Colonic mucosa (tissue), 4 donors: ENCODE results near the gene PUS10. TPM values are rescaled to one million over a fixed set of nuclear protein-coding genes. Genes with fewer than 3 reads are reported as not detected.
"Not testable (repeated sequence)": the region's sequence is repeated elsewhere in the genome, so short reads cannot be mapped to it uniquely, and the experiment has no call there.

Experiments used
- DNase-seq: peaks from one replicate; pipeline ENCODE4 v3.0.0-alpha.2; 2020
- H3K27ac ChIP-seq: fragments of 200-600 bp; one replicate; pipeline ENCODE4 v1.8.0; 2021
- H3K27me3 ChIP-seq: fragments of 200-600 bp; one replicate; pipeline ENCODE4 v1.8.0; 2021
- H3K36me3 ChIP-seq: fragments of 200-600 bp; one replicate; pipeline ENCODE4 v1.8.0; 2021
- H3K4me1 ChIP-seq: fragments of 200-600 bp; one replicate; pipeline ENCODE4 v1.8.0; 2021; ENCODE audit warnings: mild to moderate bottlenecking
- H3K4me3 ChIP-seq: fragments of 200-600 bp; one replicate; pipeline ENCODE4 v1.8.0; 2021
- H3K9ac ChIP-seq, 2 donors: one replicate each; pipeline ENCODE4 v1.7.0; 2013; ENCODE audit warnings: control low read depth in 2 of 2, low read depth in 2 of 2, low read length in 2 of 2
- H3K9me3 ChIP-seq: fragments of 200-600 bp; one replicate; pipeline ENCODE4 v1.8.0; 2021
- CTCF ChIP-seq: fragments of 200-600 bp; IDR thresholded peaks from one replicate; pipeline ENCODE4 v1.8.0; 2022; ENCODE audit warnings: antibody characterized with exemption, mild to moderate bottlenecking
- intact Hi-C: fragments of 100-400 bp; cut with DNase I; formaldehyde crosslinking; loops from one replicate; pipeline ENCODE4 v1.14.1; 2022
- total RNA-seq, 2 donors: library from RNA; stranded (reverse); fragmentation: NEBNext Ultra II Directional in 1 of 2; extraction: Animal tissue kit (Norgen Biotek cat#: 25700) in 1 of 2; gene quantifications; one replicate each; pipeline ENCODE4 v1.2.1, GENCODE V29; 2021
- donor health status: healthy.
- donor health status: DM: no; HTN: no; CAD: no.
- donor health status: DM: no; HTN: no; CAD: no.

PUS10 gene
- total RNA-seq, 2 donors from 2014 or later, result 6.7 to 6.9 TPM

DNA sequence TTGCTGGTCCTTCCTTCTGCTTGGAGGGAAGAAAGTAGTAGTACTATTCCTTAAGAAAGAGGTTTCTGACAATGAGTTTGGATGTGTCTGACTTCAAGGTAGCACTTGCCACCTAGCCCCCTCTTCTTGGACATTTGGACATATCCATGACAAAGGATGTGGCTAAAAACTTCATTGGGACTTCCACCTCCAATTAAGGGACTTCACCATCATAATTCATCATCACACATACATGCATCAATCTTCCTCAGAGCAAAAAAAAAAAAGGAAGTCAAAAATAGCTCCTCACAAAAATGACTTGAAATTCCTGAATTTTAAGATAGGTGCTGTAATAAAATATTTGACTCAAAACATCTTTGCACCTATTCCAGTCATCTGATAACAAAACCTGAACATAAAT lies 23.9 kb downstream of the PUS10 start:
- Histone ChIP-seq H3K27ac (no peak overlapping the region), H3K9me3 (no peaks in the 10 kb centered on the region), H3K36me3 (no peaks in the 10 kb centered on the region), H3K4me3 (no peak overlapping the region), H3K4me1 (no peaks in the 10 kb centered on the region), H3K9ac (no peak overlapping the region), H3K27me3 (no peaks in the 10 kb centered on the region)
- intact Hi-C loops, result no loop called here
- no peak for TF ChIP-seq CTCF
- DNase-seq, result no peak

GRCh38 chr2:60992985-60993392 lies 25.1 kb downstream of the PUS10 start:
- H3K27ac ChIP-seq, result peak overlapping the region; percentile 19
- H3K36me3 ChIP-seq, result no peaks in the 10 kb centered on the region
- H3K27me3 ChIP-seq, result no peaks in the 10 kb centered on the region
- no peak overlapping the region for H3K4me3 ChIP-seq
- intact Hi-C loops, result no loop called here
- no peaks in the 10 kb centered on the region for H3K4me1 ChIP-seq
- no peak for DNase-seq
- H3K9ac ChIP-seq, result no peak overlapping the region
- no peak for TF ChIP-seq CTCF
- H3K9me3 ChIP-seq, result no peaks in the 10 kb centered on the region

DNA sequence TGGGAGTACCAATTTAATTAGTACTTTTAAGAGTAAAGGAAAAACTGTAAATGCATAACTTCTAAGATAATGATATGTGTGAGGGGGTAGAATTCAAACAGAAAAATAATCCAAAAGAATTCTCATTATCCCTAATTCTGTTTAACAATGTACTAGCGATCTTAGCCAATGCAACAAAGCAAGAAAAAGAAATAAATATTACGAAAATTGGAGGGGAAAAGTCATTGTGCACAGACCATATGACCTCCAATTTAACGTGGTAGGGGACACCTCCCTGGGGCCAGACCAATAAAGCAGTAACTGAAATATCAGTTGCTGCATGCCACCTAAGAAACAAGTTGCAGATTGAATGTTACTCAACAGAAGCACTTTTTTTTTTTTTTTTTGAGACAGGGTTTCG lies 26.4 kb downstream of the PUS10 start:
- no peaks in the 10 kb centered on the region for H3K36me3 ChIP-seq
- intact Hi-C loops, result no loop called here

DNA sequence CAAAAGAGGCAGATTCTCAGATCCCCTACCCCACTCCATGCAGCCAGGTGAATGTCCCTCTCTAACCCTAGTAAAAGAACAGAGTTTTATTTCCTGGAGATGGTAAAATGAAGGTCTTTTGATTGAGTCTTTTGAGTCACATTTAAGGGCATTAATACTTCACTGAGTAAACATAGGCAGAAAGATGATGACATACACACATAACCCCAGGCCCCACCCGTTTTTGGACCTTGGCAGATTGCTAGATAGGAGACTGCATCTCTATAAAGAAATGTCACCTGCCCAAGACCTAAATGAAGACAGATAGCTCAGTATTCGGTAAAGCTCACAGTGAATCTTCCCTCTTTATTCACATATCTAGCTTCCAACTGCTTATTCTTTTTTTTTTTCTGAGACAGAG lies 28.8 kb downstream of the PUS10 start:
- no peaks in the 10 kb centered on the region for H3K4me1 ChIP-seq
- no peak overlapping the region for H3K27ac ChIP-seq
- no peak overlapping the region for H3K9ac ChIP-seq
- peak; percentile 29 for DNase-seq
- no peaks in the 10 kb centered on the region for H3K27me3 ChIP-seq
- intact Hi-C loops, result no loop called here
- no peaks in the 10 kb centered on the region for H3K36me3 ChIP-seq
- H3K9me3 ChIP-seq, result no peaks in the 10 kb centered on the region
- H3K4me3 ChIP-seq, result no peak overlapping the region
- no peak for TF ChIP-seq CTCF

More for the DNA sequence above, 26.4 kb downstream of the PUS10 start:
- Histone ChIP-seq H3K4me3 (no peak overlapping the region), H3K27me3 (no peaks in the 10 kb centered on the region), H3K27ac (no peak overlapping the region), H3K9ac (no peak overlapping the region), H3K9me3 (no peaks in the 10 kb centered on the region), H3K4me1 (no peaks in the 10 kb centered on the region)
- TF ChIP-seq CTCF, result no peak
- DNase-seq, result no peak

- intact Hi-C loops, H3K36me3 ChIP-seq, H3K4me1 ChIP-seq, DNase-seq, H3K9me3 ChIP-seq, H3K27me3 ChIP-seq, H3K4me3 ChIP-seq, H3K9ac ChIP-seq, H3K27ac ChIP-seq: not testable (repeated sequence)
These were observed 30.4 kb downstream of the PUS10 start for GRCh38 chr2:60987656-60988055.

- no peak overlapping the region for H3K27ac ChIP-seq
These were observed 31.0 kb downstream of the PUS10 start for GRCh38 chr2:60987041-60987440.

More at GRCh38 chr2:60987041-60987440, 31.0 kb downstream of the PUS10 start:
- Histone ChIP-seq H3K27me3 (no peaks in the 10 kb centered on the region), H3K36me3 (no peaks in the 10 kb centered on the region), H3K4me3 (no peak overlapping the region), H3K4me1 (no peaks in the 10 kb centered on the region), H3K9ac (no peak overlapping the region), H3K9me3 (no peaks in the 10 kb centered on the region)
- TF ChIP-seq CTCF, result no peak
- intact Hi-C loops, result no loop called here
- DNase-seq, result no peak
